ENCODE measurements around the gene ACADSB.

ACADSB gene

GRCh38 chr10:123042708-123043408 is 34.1 kb downstream of the ACADSB start:
- Histone ChIP-seq H3K4me1 (no peaks in the 10 kb centered on the region), H3K36me3 (ENCODE audit: control insufficient read depth, insufficient read depth, low read length) (no peaks in the 10 kb centered on the region), H3K9me3 (ENCODE audit: control insufficient read depth, low read length) (no peaks in the 10 kb centered on the region), H3K9ac (no peak overlapping the region), H3K4me3 (ENCODE audit: low read depth, low read length) (no peak overlapping the region), H3K4me2 (ENCODE audit: low read length) (no peak overlapping the region), H3K27ac (no peak overlapping the region), H3K79me2 (no peaks in the 10 kb centered on the region), H2AFZ (no peak overlapping the region), H3K27me3 (ENCODE audit: control insufficient read depth, insufficient read depth, low read length) (no peaks in the 10 kb centered on the region)
- TF ChIP-seq CTCF (IDR thresholded peaks at IDR 0.05) = no peak

GRCh38 chr10:123043409-123043925 is 34.7 kb downstream of the ACADSB start:
- no peaks in the 10 kb centered on the region for H3K79me2 ChIP-seq
- H3K4me2 ChIP-seq (ENCODE audit: low read length) = no peak overlapping the region
- no peak overlapping the region for H2AFZ ChIP-seq
- no peaks in the 10 kb centered on the region for H3K36me3 ChIP-seq (ENCODE audit: control insufficient read depth, insufficient read depth, low read length)
- no peaks in the 10 kb centered on the region for H3K27me3 ChIP-seq (ENCODE audit: control insufficient read depth, insufficient read depth, low read length)
- H3K4me1 ChIP-seq = no peaks in the 10 kb centered on the region
- no peak overlapping the region for H3K27ac ChIP-seq
- TF ChIP-seq CTCF (IDR thresholded peaks at IDR 0.05) = peak; percentile 55
- H3K4me3 ChIP-seq (ENCODE audit: low read depth, low read length) = no peak overlapping the region
- no peak overlapping the region for H3K9ac ChIP-seq
- H3K9me3 ChIP-seq (ENCODE audit: control insufficient read depth, low read length) = no peaks in the 10 kb centered on the region

GRCh38 chr10:123044391-123044790 is 35.6 kb downstream of the ACADSB start:
- Histone ChIP-seq H3K9me3 (ENCODE audit: control insufficient read depth, low read length) (no peaks in the 10 kb centered on the region), H3K4me1 (no peaks in the 10 kb centered on the region), H3K27ac (no peak overlapping the region), H3K4me3 (ENCODE audit: low read depth, low read length) (no peak overlapping the region), H3K9ac (no peak overlapping the region), H3K4me2 (ENCODE audit: low read length) (no peak overlapping the region), H3K36me3 (ENCODE audit: control insufficient read depth, insufficient read depth, low read length) (no peaks in the 10 kb centered on the region), H2AFZ (no peak overlapping the region), H3K27me3 (ENCODE audit: control insufficient read depth, insufficient read depth, low read length) (no peaks in the 10 kb centered on the region), H3K79me2 (no peaks in the 10 kb centered on the region)
- TF ChIP-seq CTCF (IDR thresholded peaks at IDR 0.05) = no peak

GRCh38 chr10:123045961-123046731 is 37.3 kb downstream of the ACADSB start:
- Histone ChIP-seq H3K79me2 (no peaks in the 10 kb centered on the region), H2AFZ (no peak overlapping the region), H3K9ac (no peak overlapping the region), H3K27me3 (ENCODE audit: control insufficient read depth, insufficient read depth, low read length) (no peaks in the 10 kb centered on the region), H3K27ac (no peak overlapping the region), H3K36me3 (ENCODE audit: control insufficient read depth, insufficient read depth, low read length) (no peaks in the 10 kb centered on the region), H3K4me3 (ENCODE audit: low read depth, low read length) (no peak overlapping the region), H3K9me3 (ENCODE audit: control insufficient read depth, low read length) (no peaks in the 10 kb centered on the region), H3K4me2 (ENCODE audit: low read length) (no peak overlapping the region), H3K4me1 (no peaks in the 10 kb centered on the region)
- no peak for TF ChIP-seq CTCF (IDR thresholded peaks at IDR 0.05)

All from parathyroid adenoma (tissue), 2 donors.